Midbrain (tissue), 1 donor: Measurements from ENCODE around the gene EEF1AKMT2.
"Not testable (repeated sequence)": the region's sequence is repeated elsewhere in the genome, so short reads cannot be mapped to it uniquely, and the experiment has no call there.

Source experiments
- DNase-seq: peaks from one replicate; lab custom pipeline; 2025; lab: John Stamatoyannopoulos, UW

Gene EEF1AKMT2

GRCh38 chr10:124755581-124755980 lies 36.1 kb downstream of the EEF1AKMT2 start:
- no peak for DNase-seq

- DNase-seq: no peak
Observed at GRCh38 chr10:124754227-124754626, 37.5 kb downstream of the EEF1AKMT2 start.

GRCh38 chr10:124748953-124749645 lies 42.6 kb downstream of the EEF1AKMT2 start:
- DNase-seq: no peak

GRCh38 chr10:124748166-124748565 lies 43.5 kb downstream of the EEF1AKMT2 start:
- no peak for DNase-seq

- DNase-seq: no peak
Observed at GRCh38 chr10:124747745-124748144, 43.9 kb downstream of the EEF1AKMT2 start.

GRCh38 chr10:124746992-124747391 lies 44.7 kb downstream of the EEF1AKMT2 start:
- no peak for DNase-seq

- not testable (repeated sequence) for DNase-seq
Observed at GRCh38 chr10:124746447-124746846, 45.2 kb downstream of the EEF1AKMT2 start.

- no peak for DNase-seq
Observed at GRCh38 chr10:124745673-124746072, 46.0 kb downstream of the EEF1AKMT2 start.

- no peak for DNase-seq
Observed at GRCh38 chr10:124745252-124745651, 46.4 kb downstream of the EEF1AKMT2 start.

GRCh38 chr10:124744102-124745050 lies 47.3 kb downstream of the EEF1AKMT2 start, which contains the start of gene FAM53B:
Gene FAM53B, minus strand, starts transcription at chr10:124744378. Its CDS starts 37,665 bp downstream, at chr10:124706713.
- peak; percentile 85 for DNase-seq

- no peak for DNase-seq
Observed at GRCh38 chr10:124743191-124744101, 48.2 kb downstream of the EEF1AKMT2 start.

- no peak for DNase-seq
Observed at GRCh38 chr10:124742413-124743190, 49.1 kb downstream of the EEF1AKMT2 start.

- no peak for DNase-seq
Observed at GRCh38 chr10:124741922-124742412, 49.7 kb downstream of the EEF1AKMT2 start.

- peak; percentile 90 for DNase-seq
Observed at GRCh38 chr10:124741281-124741921, 50.3 kb downstream of the EEF1AKMT2 start.

- peak; percentile 77 for DNase-seq
Observed at GRCh38 chr10:124740369-124741280, 51.1 kb downstream of the EEF1AKMT2 start.

- no peak for DNase-seq
Observed at GRCh38 chr10:124739986-124740368, 51.7 kb downstream of the EEF1AKMT2 start.

- DNase-seq: no peak
Observed at GRCh38 chr10:124739119-124739921, 52.4 kb downstream of the EEF1AKMT2 start.

- no peak for DNase-seq
Observed at GRCh38 chr10:124738441-124738840, 53.2 kb downstream of the EEF1AKMT2 start.
